HepG2 (cell line): Measurements from ENCODE around the gene TMEM174. TPM values are rescaled to one million over a fixed set of nuclear protein-coding genes. Genes with fewer than 3 reads are reported as not detected.

ENCODE experiments used
- ATAC-seq: fragments of 200-7000 bp; cut with Tn5 transposase; 3 replicates; pipeline ENCODE4 v1.9.1; 2020; ENCODE audit warnings: mild to moderate bottlenecking, moderate library complexity
- BruUV-seq: library from RNA; stranded (reverse); fragments of 400-500 nt; replicated peaks from 2 replicates; lab custom pipeline; 2021; lab: Mats Ljungman, UMichigan
- CTCF ChIA-PET: fragments of 300-600 bp; formaldehyde crosslinking; extraction: SDS; loops from one replicate; lab custom pipeline; 2021; ENCODE audit warnings: low total read pairs, inconsistent platforms, low intra/inter-chr PET ratio; lab: Yijun Ruan, JAX
- POLR2A ChIA-PET: fragments of 350-600 bp; sonication (Branson Sonifier 250); formaldehyde crosslinking; loops from one replicate; lab custom pipeline; 2020; ENCODE audit warnings: antibody characterized with exemption, inconsistent platforms; lab: Yijun Ruan, JAX
- DNase-seq: peaks from one replicate; pipeline ENCODE4 v3.0.0-alpha.2; 2015; ENCODE audit warnings: low spot score
- FAIRE-seq: peaks from 3 replicates; lab custom pipeline; 2011; peaks lifted over from hg19 to GRCh38; lab: Jason Lieb, UNC
- H2AFZ ChIP-seq: one replicate; pipeline ENCODE4 v1.6.1; 2011; ENCODE audit warnings: low read length, inconsistent platforms
- H3K27ac ChIP-seq: fragments of 300-600 bp; 3 replicates; pipeline ENCODE4 v1.8.0; 2011; ENCODE audit warnings: mixed run types, mild to moderate bottlenecking, mixed read lengths, low read length, inconsistent platforms; ENCODE audit not compliant: insufficient read depth; ENCODE audit errors: extremely low read length
- H3K27me3 ChIP-seq, 2 experiments: fragments of 200-600 bp in 1 of 2; 2 replicates in 1 of 2; 3 replicates in 1 of 2; pipeline versions ENCODE4 v1.6.0 to v1.8.0; 2011; ENCODE audit warnings: low read length in 2 of 2, mild to moderate bottlenecking in 2 of 2, moderate library complexity in 2 of 2, inconsistent platforms in 1 of 2; ENCODE audit not compliant: insufficient read depth in 2 of 2, control insufficient read depth in 1 of 2
- H3K36me3 ChIP-seq, 2 experiments: fragments of 200-600 bp in 1 of 2; replicated peaks in 1 of 2; 2 replicates in 1 of 2; 3 replicates in 1 of 2; pipeline versions ENCODE4 v1.5.1 to v1.8.0; 2011; ENCODE audit warnings: low read length in 2 of 2, inconsistent platforms in 1 of 2; ENCODE audit not compliant: insufficient read depth in 2 of 2, control insufficient read depth in 1 of 2
- H3K4me1 ChIP-seq: 2 replicates; pipeline ENCODE4 v1.5.1; 2012; ENCODE audit warnings: low read length, inconsistent platforms; ENCODE audit not compliant: insufficient read depth
- H3K4me2 ChIP-seq: 2 replicates; pipeline ENCODE4 v1.6.0; 2011; ENCODE audit warnings: low read depth, low read length, inconsistent platforms
- H3K4me3 ChIP-seq, 3 experiments: fragments of 200-600 bp in 1 of 3; sonication (generic), shearing (Covaris generic) in 1 of 3; replicated peaks in 1 of 3; 2 replicates each; pipeline ENCODE4 v1.5.1; 2011 to 2016; ENCODE audit warnings: low read length in 3 of 3, inconsistent platforms in 2 of 3, low read depth in 2 of 3, mild to moderate bottlenecking in 2 of 3, control low read depth in 1 of 3, mixed read lengths in 1 of 3; ENCODE audit not compliant: insufficient read depth in 1 of 3
- H3K79me2 ChIP-seq: one replicate; pipeline ENCODE4 v1.6.1; 2011; ENCODE audit warnings: low read length, inconsistent platforms; ENCODE audit not compliant: insufficient read depth
- H3K9ac ChIP-seq: 2 replicates; pipeline ENCODE4 v1.6.0; 2011; ENCODE audit warnings: mild to moderate bottlenecking, low read depth, low read length, inconsistent platforms; ENCODE audit not compliant: insufficient read depth
- H3K9me3 ChIP-seq: 2 replicates; pipeline ENCODE4 v1.5.1; 2012; ENCODE audit warnings: mild to moderate bottlenecking, low read length
- H4K20me1 ChIP-seq: 2 replicates; pipeline ENCODE4 v1.6.0; 2011; ENCODE audit warnings: inconsistent platforms, mild to moderate bottlenecking, low read length, moderate library complexity; ENCODE audit not compliant: insufficient read depth
- CENPX ChIP-seq: sonication (generic); formaldehyde crosslinking; IDR thresholded peaks from 2 replicates; pipeline ENCODE4 v1.9.0; 2021; ENCODE audit warnings: mild to moderate bottlenecking, missing genetic modification reagents, moderate library complexity
- ERF ChIP-seq: IDR thresholded peaks from 2 replicates; pipeline ENCODE4 v1.6.1; 2018; ENCODE audit warnings: missing biosample characterization, missing genetic modification reagents
- HIVEP1 ChIP-seq: sonication (generic); formaldehyde crosslinking; IDR thresholded peaks from 2 replicates; pipeline ENCODE4 v1.4.0; 2020; ENCODE audit warnings: mild to moderate bottlenecking, missing genetic modification reagents
- KDM2A ChIP-seq: sonication (generic); formaldehyde crosslinking; IDR thresholded peaks from 2 replicates; pipeline ENCODE4 v1.4.0; 2020; ENCODE audit warnings: low read depth, missing genetic modification reagents, borderline replicate concordance
- LRRFIP1 ChIP-seq: sonication (generic); formaldehyde crosslinking; conservative IDR thresholded peaks from 2 replicates; pipeline ENCODE4 v1.4.0; 2020; ENCODE audit warnings: missing genetic modification reagents
- NPAS2 ChIP-seq: sonication (generic); formaldehyde crosslinking; IDR thresholded peaks from 2 replicates; pipeline ENCODE4 v1.8.0; 2022; ENCODE audit warnings: mild to moderate bottlenecking, missing genetic modification reagents, borderline replicate concordance
- SMARCC2 ChIP-seq: fragments of 450-650 bp; IDR thresholded peaks from 2 replicates; pipeline ENCODE4 v1.6.1; 2017; ENCODE audit warnings: antibody characterized with exemption, mild to moderate bottlenecking
- YEATS2 ChIP-seq: sonication (generic); formaldehyde crosslinking; IDR thresholded peaks from 2 replicates; pipeline ENCODE4 v1.4.0; 2020; ENCODE audit warnings: missing genetic modification reagents, borderline replicate concordance
- ZNF232 ChIP-seq: sonication (generic); formaldehyde crosslinking; IDR thresholded peaks from 2 replicates; pipeline ENCODE4 v1.4.0; 2020; ENCODE audit warnings: missing genetic modification reagents, borderline replicate concordance
- ZNF609 ChIP-seq: sonication (generic); formaldehyde crosslinking; IDR thresholded peaks from 2 replicates; pipeline ENCODE4 v1.4.0; 2020; ENCODE audit warnings: mild to moderate bottlenecking, missing genetic modification reagents, borderline replicate concordance
- WGBS: methylation state at CpG from one replicate; pipeline ENCODE4 v1.1.6; 2017; ENCODE audit warnings: low lambda C conversion rate; 5-methylcytosine and 5-hydroxymethylcytosine counted together
- in situ Hi-C: cut with HindIII; loops from 2 replicates; pipeline ENCODE4 v1.10.0; 2017; ENCODE audit warnings: low pct_unique_long_range_greater_than_20kb; ENCODE audit not compliant: extremely low pct_ligation_motif_present
- intact Hi-C: fragments of 100-400 bp; cut with micrococcal nuclease; formaldehyde crosslinking; loops from one replicate; pipeline ENCODE4 v1.10.0; 2022; ENCODE audit not compliant: unreplicated experiment
- polyA plus RNA-seq, 8 experiments: library from polyadenylated mRNA; depleted of rRNA in 3 of 8; stranded (reverse) in 7 of 8; unstranded in 1 of 8; fragments of >200 nt; fragmentation: Illumina TruSeq in 4 of 8; extraction: Trizol in 4 of 8; gene quantifications; 2 replicates each; pipeline versions ENCODE4 v1.2.1 to v1.2.3, GENCODE V29; 2011 to 2016; ENCODE audit warnings: low read depth in 4 of 8, missing spikeins in 1 of 8, mixed read lengths in 1 of 8; ENCODE audit not compliant: insufficient read depth in 1 of 8
- total RNA-seq, 5 experiments: library from RNA; depleted of rRNA; stranded (reverse); fragments of >200 nt; fragmentation: Illumina TruSeq; extraction: Trizol; gene quantifications; 2 replicates each; pipeline ENCODE4 v1.2.3, GENCODE V29; 2016; ENCODE audit warnings: low read depth in 1 of 5

The TMEM174 gene
- total and polyA plus RNA-seq, 2 of the 13 experiments (the other 11 are each of a cell fraction or from before 2014, with no cell fraction given), result not detected

GRCh38 chr5:73193592-73193991, 20.6 kb downstream of the TMEM174 start (continued):
- no peak for TF ChIP-seq ZNF232
- no peak for TF ChIP-seq ZNF609
- no peak for TF ChIP-seq LRRFIP1 (CRISPR knock-in tag)
- TF ChIP-seq ERF (CRISPR knock-in tag), result no peak

- Histone ChIP-seq H3K4me3 (no peak overlapping the region), H3K79me2 (no peaks in the 10 kb centered on the region), H3K27ac (no peak overlapping the region), H2AFZ (no peak overlapping the region), H3K4me2 (no peak overlapping the region), H3K4me1 (no peaks in the 10 kb centered on the region), H3K9me3 (no peaks in the 10 kb centered on the region), H4K20me1 (no peaks in the 10 kb centered on the region), H3K9ac (no peak overlapping the region), H3K27me3 (peaks cover 2 to 29% of the 10 kb centered on the region in 2 experiments; a peak in 2 of 5 replicates), H3K36me3 (no peaks in the 10 kb centered on the region)
- ATAC-seq (no peak), DNase-seq (no peak), FAIRE-seq (no peak)
- in situ Hi-C loops, result no loop called here
- TF ChIP-seq CENPX (no peak), KDM2A (CRISPR knock-in tag) (no peak), YEATS2 (no peak), SMARCC2 (no peak), NPAS2 (CRISPR knock-in tag) (no peak), HIVEP1 (no peak)
- intact Hi-C loops, result no loop called here
- 9% methylated on average over 1 of the region's 1 CpG for WGBS
- ChIA-PET POLR2A (no interaction called here), CTCF (no interaction called here)
- no TSS peak for BruUV-seq
Measured at GRCh38 chr5:73196201-73196600, 23.2 kb downstream of the TMEM174 start.
